ENCODE results near the gene LIN28A. TPM values are rescaled to one million over a fixed set of nuclear protein-coding genes. Genes with fewer than 3 reads are reported as not detected.

The LIN28A gene
- total RNA-seq, 6 experiments from 2014 or later: 0.09 TPM; not detected in 5

DNA sequence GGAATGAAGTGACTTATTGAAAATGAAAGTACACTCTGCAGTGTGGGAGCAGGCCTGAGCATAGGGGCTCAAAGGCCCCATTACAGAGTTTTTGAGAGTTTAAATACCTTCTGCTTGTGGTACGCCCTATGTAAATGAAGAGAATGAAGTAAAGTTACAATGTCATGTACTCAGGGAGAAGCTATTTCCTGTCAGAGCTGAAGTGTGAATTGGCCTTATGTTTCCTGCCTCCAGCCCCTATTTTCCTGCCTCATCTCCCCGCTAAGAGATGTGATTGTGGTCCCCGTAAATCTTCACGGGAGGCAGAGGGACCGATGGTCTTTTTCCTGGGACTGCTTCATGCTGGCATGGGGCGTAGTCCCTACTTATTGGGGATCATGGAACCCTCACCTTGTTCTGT, 35.5 kb upstream of the LIN28A start:
- no peaks in the 10 kb centered on the region for H3K4me1 ChIP-seq
- intact Hi-C loops (cut with DNase I): no loop called here
- no peak overlapping the region for H3K27ac ChIP-seq
- no peak overlapping the region for H3K4me3 ChIP-seq
- 57% methylated on average over 6 of the region's 6 CpGs for WGBS (ENCODE audit: insufficient coverage, low coverage, low lambda C conversion rate, missing lambda C conversion rate)
- DNase-seq: no peak
- H3K36me3 ChIP-seq: no peaks in the 10 kb centered on the region
- TF ChIP-seq, protein P1, sequence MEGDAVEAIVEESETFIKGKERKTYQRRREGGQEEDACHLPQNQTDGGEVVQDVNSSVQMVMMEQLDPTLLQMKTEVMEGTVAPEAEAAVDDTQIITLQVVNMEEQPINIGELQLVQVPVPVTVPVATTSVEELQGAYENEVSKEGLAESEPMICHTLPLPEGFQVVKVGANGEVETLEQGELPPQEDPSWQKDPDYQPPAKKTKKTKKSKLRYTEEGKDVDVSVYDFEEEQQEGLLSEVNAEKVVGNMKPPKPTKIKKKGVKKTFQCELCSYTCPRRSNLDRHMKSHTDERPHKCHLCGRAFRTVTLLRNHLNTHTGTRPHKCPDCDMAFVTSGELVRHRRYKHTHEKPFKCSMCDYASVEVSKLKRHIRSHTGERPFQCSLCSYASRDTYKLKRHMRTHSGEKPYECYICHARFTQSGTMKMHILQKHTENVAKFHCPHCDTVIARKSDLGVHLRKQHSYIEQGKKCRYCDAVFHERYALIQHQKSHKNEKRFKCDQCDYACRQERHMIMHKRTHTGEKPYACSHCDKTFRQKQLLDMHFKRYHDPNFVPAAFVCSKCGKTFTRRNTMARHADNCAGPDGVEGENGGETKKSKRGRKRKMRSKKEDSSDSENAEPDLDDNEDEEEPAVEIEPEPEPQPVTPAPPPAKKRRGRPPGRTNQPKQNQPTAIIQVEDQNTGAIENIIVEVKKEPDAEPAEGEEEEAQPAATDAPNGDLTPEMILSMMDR (IDR thresholded peaks at IDR 0.05): no peak
- TF ChIP-seq POLR2A (IDR thresholded peaks at IDR 0.05): no peak
- no peak for ATAC-seq
- H3K27me3 ChIP-seq: no peaks in the 10 kb centered on the region
- H3K9me3 ChIP-seq: no peaks in the 10 kb centered on the region

DNA sequence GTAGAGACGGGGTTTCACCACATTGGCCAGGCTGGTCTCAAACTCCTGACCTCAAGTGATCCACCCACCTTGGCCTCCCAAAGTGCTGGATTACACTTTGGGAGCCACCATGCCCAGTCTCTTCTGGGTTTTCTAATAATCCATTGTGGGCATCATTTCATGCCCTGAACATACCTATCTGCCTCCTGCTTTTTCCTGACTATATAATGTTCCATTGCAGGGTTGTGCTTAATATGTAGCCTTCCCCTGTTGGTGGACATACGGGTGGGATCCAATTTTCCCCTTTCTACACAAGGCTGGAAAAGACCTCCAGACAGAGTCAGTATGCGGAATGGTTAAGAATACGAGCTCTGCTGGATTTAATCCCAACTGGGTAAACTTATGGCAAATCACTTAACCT, 34.6 kb upstream of the LIN28A start:
- Histone ChIP-seq H3K4me3 (no peak overlapping the region), H3K36me3 (no peaks in the 10 kb centered on the region), H3K4me1 (no peaks in the 10 kb centered on the region), H3K27ac (no peak overlapping the region), H3K27me3 (no peaks in the 10 kb centered on the region), H3K9me3 (no peaks in the 10 kb centered on the region)
- no peak for ATAC-seq
- no peak for TF ChIP-seq POLR2A (IDR thresholded peaks at IDR 0.05)
- TF ChIP-seq, protein P1 (IDR thresholded peaks at IDR 0.05): no peak
- no peak for DNase-seq
- intact Hi-C loops (cut with DNase I): no loop called here
- WGBS (ENCODE audit: insufficient coverage, low coverage, low lambda C conversion rate, missing lambda C conversion rate): 71% methylated on average over 3 of the region's 4 CpGs

DNA sequence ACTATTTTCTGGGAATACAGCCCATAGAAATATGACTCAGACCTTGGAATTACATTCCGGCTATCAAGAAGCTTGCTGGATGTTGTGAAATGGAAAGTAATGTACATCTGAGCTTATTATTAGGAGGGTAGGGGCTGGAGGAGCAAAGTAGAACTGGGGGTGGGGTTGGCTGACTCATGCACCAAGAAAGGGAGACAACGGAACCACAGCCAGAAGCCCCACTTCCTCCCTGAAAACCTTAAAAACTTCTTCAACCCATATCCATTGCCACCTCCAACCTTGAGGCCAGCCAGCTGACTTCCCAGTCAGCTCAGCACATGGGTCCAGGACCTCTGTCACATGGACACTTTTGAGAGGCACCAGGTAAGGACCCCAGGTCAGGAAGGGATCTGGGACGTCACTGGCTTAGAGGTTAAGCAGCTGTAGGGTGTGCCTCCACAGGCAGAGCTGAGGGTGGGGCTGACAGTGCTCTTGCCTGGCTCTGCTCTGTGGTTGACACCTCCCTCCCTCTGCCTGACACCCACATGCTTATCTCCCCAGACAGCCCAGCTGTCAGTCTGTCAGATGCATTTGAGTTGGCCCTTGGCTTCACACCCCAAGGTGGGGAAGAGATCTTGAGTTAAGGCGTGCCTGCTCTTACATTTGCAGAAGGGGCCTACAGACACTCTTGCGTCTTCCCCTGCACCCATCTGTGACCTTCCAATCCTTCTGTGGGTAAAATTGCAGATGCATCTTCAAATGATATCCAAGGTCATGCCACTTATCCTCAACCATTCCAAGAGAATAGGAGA, 32.3 kb upstream of the LIN28A start:
- Histone ChIP-seq H3K36me3 (no peaks in the 10 kb centered on the region), H3K4me3 (no peak overlapping the region), H3K9me3 (no peaks in the 10 kb centered on the region), H3K4me1 (no peaks in the 10 kb centered on the region), H3K27ac (no peak overlapping the region), H3K27me3 (no peaks in the 10 kb centered on the region)
- DNase-seq (no peak), ATAC-seq (peak; percentile 57 to 78 (median 70))
- no peak for TF ChIP-seq POLR2A (IDR thresholded peaks at IDR 0.05)
- TF ChIP-seq, protein P1 (IDR thresholded peaks at IDR 0.05): no peak
- intact Hi-C loops (cut with DNase I): no loop called here
- WGBS (ENCODE audit: insufficient coverage, low coverage, low lambda C conversion rate, missing lambda C conversion rate): 27% methylated on average over 3 of the region's 5 CpGs

DNA sequence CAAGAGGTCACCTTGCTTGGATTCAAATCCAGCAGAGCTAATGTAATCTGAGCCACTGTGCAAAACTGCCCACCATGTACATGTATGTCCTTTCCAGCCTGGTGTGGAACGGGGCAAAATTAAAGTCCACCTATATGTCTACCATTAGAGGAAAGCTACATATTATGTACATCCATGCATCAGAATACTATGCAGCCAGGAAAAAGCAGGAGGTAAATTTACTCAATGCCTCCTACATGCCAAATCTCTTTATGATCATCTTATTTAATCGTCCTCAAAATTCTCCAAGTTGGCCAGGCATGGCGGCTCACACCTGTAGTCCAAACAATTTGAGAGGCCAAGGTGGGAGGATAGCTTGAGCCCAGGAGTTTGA, 31.8 kb upstream of the LIN28A start:
- H3K4me3 ChIP-seq: no peak overlapping the region
- H3K27me3 ChIP-seq: no peaks in the 10 kb centered on the region
- H3K9me3 ChIP-seq: no peaks in the 10 kb centered on the region
- intact Hi-C loops (cut with DNase I): no loop called here
- H3K36me3 ChIP-seq: no peaks in the 10 kb centered on the region
- H3K27ac ChIP-seq: no peak overlapping the region
- no peak for TF ChIP-seq POLR2A (IDR thresholded peaks at IDR 0.05)
- TF ChIP-seq, protein P1 (IDR thresholded peaks at IDR 0.05): no peak
- DNase-seq: no peak
- no peaks in the 10 kb centered on the region for H3K4me1 ChIP-seq
- ATAC-seq: no peak
- WGBS (ENCODE audit: insufficient coverage, low coverage, low lambda C conversion rate, missing lambda C conversion rate): 77% methylated on average over 3 of the region's 3 CpGs

All from right lobe of liver (tissue), 6 donors.